Mesenchymal stem cell (in vitro differentiated cells and primary cell): ENCODE data around the gene MYL6.

Source experiments
- DNase-seq: peaks from one replicate; pipeline ENCODE4 v3.0.0-alpha.2; 2013
- H2AFZ ChIP-seq: one replicate; pipeline ENCODE4 v1.6.1; 2013; ENCODE audit warnings: low read depth, mild to moderate bottlenecking, control low read depth, inconsistent platforms, low read length, moderate library complexity
- H2AK5ac ChIP-seq: 2 replicates; pipeline ENCODE4 v1.6.1; 2013; ENCODE audit warnings: low read length, moderate library complexity, mild to moderate bottlenecking, inconsistent platforms; ENCODE audit not compliant: severe bottlenecking
- H2BK120ac ChIP-seq: one replicate; pipeline ENCODE4 v1.6.1; 2013; ENCODE audit warnings: low read depth, mild to moderate bottlenecking, inconsistent platforms, low read length, moderate library complexity
- H2BK12ac ChIP-seq, 2 experiments: one replicate each; pipeline ENCODE4 v1.6.1; 2013; ENCODE audit warnings: inconsistent platforms in 2 of 2, low read length in 2 of 2, mild to moderate bottlenecking in 2 of 2, moderate library complexity in 2 of 2, control low read depth in 1 of 2
- H2BK15ac ChIP-seq: one replicate; pipeline ENCODE4 v1.6.1; 2013; ENCODE audit warnings: mild to moderate bottlenecking, low read depth, inconsistent platforms; ENCODE audit not compliant: poor library complexity, severe bottlenecking
- H2BK5ac ChIP-seq: 2 replicates; pipeline ENCODE4 v1.6.1; 2013; ENCODE audit warnings: low read depth, mild to moderate bottlenecking, low read length, control low read depth, inconsistent platforms; ENCODE audit not compliant: poor library complexity, severe bottlenecking
- H3K14ac ChIP-seq, 2 experiments: one replicate each; pipeline ENCODE4 v1.6.1; 2013; ENCODE audit warnings: inconsistent platforms in 2 of 2, low read length in 2 of 2, control low read depth in 1 of 2, mild to moderate bottlenecking in 1 of 2, moderate library complexity in 1 of 2
- H3K18ac ChIP-seq, 2 experiments: one replicate each; pipeline ENCODE4 v1.6.1; 2013; ENCODE audit warnings: inconsistent platforms in 2 of 2, low read length in 2 of 2, control low read depth in 1 of 2, low read depth in 1 of 2, mild to moderate bottlenecking in 1 of 2
- H3K23ac ChIP-seq, 2 experiments: one replicate each; pipeline ENCODE4 v1.6.1; 2013; ENCODE audit warnings: inconsistent platforms in 2 of 2, low read length in 2 of 2, mild to moderate bottlenecking in 2 of 2, moderate library complexity in 2 of 2, control low read depth in 1 of 2
- H3K27ac ChIP-seq: 2 replicates; pipeline ENCODE4 v1.5.1; 2013; ENCODE audit warnings: mild to moderate bottlenecking, moderate library complexity, low read length, control low read depth, inconsistent platforms; ENCODE audit not compliant: poor library complexity, severe bottlenecking
- H3K27me3 ChIP-seq, 2 experiments: 2 replicates each; pipeline versions ENCODE4 v1.6.1 to v1.7.0; 2013; ENCODE audit warnings: low read length in 2 of 2, mild to moderate bottlenecking in 2 of 2, moderate library complexity in 2 of 2, control low read depth in 1 of 2, inconsistent platforms in 1 of 2; ENCODE audit not compliant: control insufficient read depth in 1 of 2, insufficient read depth in 1 of 2
- H3K36me3 ChIP-seq, 2 experiments: 2 replicates each; pipeline versions ENCODE4 v1.6.1 to v1.7.0; 2013; ENCODE audit warnings: low read length in 2 of 2, control low read depth in 1 of 2, inconsistent platforms in 1 of 2, low read depth in 1 of 2, mild to moderate bottlenecking in 1 of 2; ENCODE audit not compliant: insufficient read depth in 2 of 2, control insufficient read depth in 1 of 2
- H3K4ac ChIP-seq, 2 experiments: one replicate each; pipeline ENCODE4 v1.6.1; 2013; ENCODE audit warnings: inconsistent platforms in 2 of 2, low read length in 2 of 2, mild to moderate bottlenecking in 2 of 2, moderate library complexity in 2 of 2, control low read depth in 1 of 2, low read depth in 1 of 2
- H3K4me1 ChIP-seq: 2 replicates; pipeline ENCODE4 v1.6.1; 2013; ENCODE audit warnings: low read depth, low read length, control low read depth; ENCODE audit not compliant: control insufficient read depth, insufficient read depth
- H3K4me2 ChIP-seq: 2 replicates; pipeline ENCODE4 v1.6.1; 2013; ENCODE audit warnings: low read length, mild to moderate bottlenecking, inconsistent platforms; ENCODE audit not compliant: poor library complexity, severe bottlenecking
- H3K4me3 ChIP-seq, 2 experiments: 2 replicates each; pipeline versions ENCODE4 v1.5.1 to v1.7.0; 2013; ENCODE audit warnings: low read length in 2 of 2, mild to moderate bottlenecking in 2 of 2, control low read depth in 1 of 2, low read depth in 1 of 2; ENCODE audit not compliant: insufficient read depth in 1 of 2
- H3K79me1 ChIP-seq: replicated peaks from 2 replicates; pipeline ENCODE4 v1.6.1; 2013; ENCODE audit warnings: mild to moderate bottlenecking, control low read depth, low read length, inconsistent platforms; ENCODE audit not compliant: poor library complexity, severe bottlenecking
- H3K9ac ChIP-seq: 2 replicates; pipeline ENCODE4 v1.7.0; 2013; ENCODE audit warnings: mild to moderate bottlenecking, low read length, moderate library complexity
- H3K9me3 ChIP-seq: 2 replicates; pipeline ENCODE4 v1.7.0; 2013; ENCODE audit warnings: mild to moderate bottlenecking, low read length; ENCODE audit not compliant: control insufficient read depth
- H4K8ac ChIP-seq: one replicate; pipeline ENCODE4 v1.6.1; 2013; ENCODE audit warnings: inconsistent platforms, mild to moderate bottlenecking, low read length, moderate library complexity
- H4K91ac ChIP-seq: one replicate; pipeline ENCODE4 v1.6.1; 2013; ENCODE audit warnings: mild to moderate bottlenecking, low read length, inconsistent platforms
- WGBS: methylation state at CpG from one replicate; pipeline ENCODE4 v1.1.7; 2013; ENCODE audit warnings: mixed read lengths; 5-methylcytosine and 5-hydroxymethylcytosine counted together

Gene MYL6

GRCh38 chr12:56172839-56173238 lies 14.7 kb downstream of the MYL6 start:
- no peak overlapping the region for H3K4me3 ChIP-seq
- H3K23ac ChIP-seq: no peak overlapping the region
- DNase-seq: no peak
- H2BK15ac ChIP-seq: no peak overlapping the region
- no peak overlapping the region for H3K9ac ChIP-seq
- H3K14ac ChIP-seq: no peak overlapping the region
- H3K27ac ChIP-seq: no peak overlapping the region
- peaks cover 2% of the 10 kb centered on the region for H3K4me1 ChIP-seq
- no peak overlapping the region for H3K4ac ChIP-seq
- H4K91ac ChIP-seq: no peak overlapping the region
- H2AFZ ChIP-seq: no peak overlapping the region
- no peaks in the 10 kb centered on the region for H3K9me3 ChIP-seq
- no peak overlapping the region for H2BK12ac ChIP-seq
- peaks cover 21% of the 10 kb centered on the region for H3K79me1 ChIP-seq
- H3K18ac ChIP-seq: no peak overlapping the region
- H4K8ac ChIP-seq: no peak overlapping the region
- H2AK5ac ChIP-seq: no peak overlapping the region
- H2BK5ac ChIP-seq: no peak overlapping the region
- no peak overlapping the region for H2BK120ac ChIP-seq
- no peak overlapping the region for H3K4me2 ChIP-seq
- H3K36me3 ChIP-seq: peaks cover 75 to 91% of the 10 kb centered on the region in 2 experiments
- H3K27me3 ChIP-seq: no peaks in the 10 kb centered on the region
- 97% methylated on average over 5 of the region's 7 CpGs for WGBS

GRCh38 chr12:56178347-56178746 lies 20.2 kb downstream of the MYL6 start:
- H3K4me2 ChIP-seq: no peak overlapping the region
- no peak overlapping the region for H3K18ac ChIP-seq
- no peak overlapping the region for H2BK15ac ChIP-seq
- no peaks in the 10 kb centered on the region for H3K27me3 ChIP-seq
- no peak overlapping the region for H4K91ac ChIP-seq
- no peak overlapping the region for H2AK5ac ChIP-seq
- no peak overlapping the region for H2BK12ac ChIP-seq
- no peak overlapping the region for H4K8ac ChIP-seq
- no peaks in the 10 kb centered on the region for H3K9me3 ChIP-seq
- no peaks in the 10 kb centered on the region for H3K4me1 ChIP-seq
- no peak overlapping the region for H3K4ac ChIP-seq
- no peak overlapping the region for H2AFZ ChIP-seq
- H3K4me3 ChIP-seq: no peak overlapping the region
- no peak overlapping the region for H2BK120ac ChIP-seq
- H3K23ac ChIP-seq: no peak overlapping the region
- no peak overlapping the region for H3K27ac ChIP-seq
- H3K14ac ChIP-seq: no peak overlapping the region
- no CpG with 5 or more reads among the region's 3 CpGs for WGBS
- peaks cover 32% of the 10 kb centered on the region for H3K79me1 ChIP-seq
- no peak for DNase-seq
- H3K9ac ChIP-seq: no peak overlapping the region
- H2BK5ac ChIP-seq: no peak overlapping the region
- H3K36me3 ChIP-seq: peaks cover 62 to 86% of the 10 kb centered on the region in 2 experiments

GRCh38 chr12:56186957-56187356 lies 28.8 kb downstream of the MYL6 start:
- no peak for DNase-seq
- Histone ChIP-seq H3K4me3 (peak overlapping the region in 1 of 2 experiments; percentile 16), H3K79me1 (peaks cover 11% of the 10 kb centered on the region), H3K4me2 (no peak overlapping the region), H2BK5ac (no peak overlapping the region), H3K18ac (no peak overlapping the region), H2BK15ac (no peak overlapping the region), H3K23ac (no peak overlapping the region), H4K91ac (no peak overlapping the region), H3K4me1 (peaks cover 6% of the 10 kb centered on the region), H3K27me3 (no peaks in the 10 kb centered on the region), H2BK12ac (no peak overlapping the region), H2AFZ (no peak overlapping the region), H3K4ac (no peak overlapping the region), H3K14ac (no peak overlapping the region), H4K8ac (no peak overlapping the region), H2AK5ac (no peak overlapping the region), H2BK120ac (no peak overlapping the region), H3K27ac (no peak overlapping the region), H3K9me3 (no peaks in the 10 kb centered on the region), H3K36me3 (peaks cover 16 to 44% of the 10 kb centered on the region in 2 experiments), H3K9ac (peak overlapping the region; percentile 90)
- WGBS: no CpG with 5 or more reads among the region's 2 CpGs

- 21% methylated on average over 8 of the region's 10 CpGs for WGBS
- no peak overlapping the region for H2BK120ac ChIP-seq
- H3K27me3 ChIP-seq: no peaks in the 10 kb centered on the region
- H3K36me3 ChIP-seq: peaks cover 10 to 33% of the 10 kb centered on the region in 2 experiments
- H2BK15ac ChIP-seq: no peak overlapping the region
- H2AK5ac ChIP-seq: peak overlapping the region; percentile 82
- H4K8ac ChIP-seq: no peak overlapping the region
- H4K91ac ChIP-seq: no peak overlapping the region
- peak overlapping the region; percentile 91 for H3K4me2 ChIP-seq
- H3K4me1 ChIP-seq: peaks cover 6% of the 10 kb centered on the region
- H2AFZ ChIP-seq: no peak overlapping the region
- H3K9ac ChIP-seq: peak overlapping the region; percentile 90
- H3K9me3 ChIP-seq: no peaks in the 10 kb centered on the region
- H3K14ac ChIP-seq: peak overlapping the region; percentile 45 to 93
- H2BK12ac ChIP-seq: no peak overlapping the region
- peak overlapping the region in 1 of 2 experiments; percentile 64 for H3K4ac ChIP-seq
- peaks cover 11% of the 10 kb centered on the region for H3K79me1 ChIP-seq
- H2BK5ac ChIP-seq: no peak overlapping the region
- H3K27ac ChIP-seq: peak overlapping the region; percentile 45
- peak overlapping the region; percentile 79 to 93 for H3K4me3 ChIP-seq
- H3K23ac ChIP-seq: peak overlapping the region; percentile 70 to 86
- H3K18ac ChIP-seq: peak overlapping the region in 1 of 2 experiments; percentile 75
- DNase-seq: no peak
Observed at GRCh38 chr12:56188131-56188777, 30.1 kb downstream of the MYL6 start.
